KBM-7 (cell line): Measurements from ENCODE around the gene PPP3R1.

Source experiments
- DNase-seq: peaks from one replicate; pipeline ENCODE4 v3.0.0-alpha.2; 2015
- in situ Hi-C: fragments of 300-500 bp; cut with MboI; formaldehyde crosslinking; loops from 2 replicates; pipeline ENCODE4 v1.14.3; 2020; ENCODE audit warnings: low sequenced_read_pairs, low pct_unique_long_range_greater_than_20kb, mixed read lengths

The PPP3R1 gene, protein sequence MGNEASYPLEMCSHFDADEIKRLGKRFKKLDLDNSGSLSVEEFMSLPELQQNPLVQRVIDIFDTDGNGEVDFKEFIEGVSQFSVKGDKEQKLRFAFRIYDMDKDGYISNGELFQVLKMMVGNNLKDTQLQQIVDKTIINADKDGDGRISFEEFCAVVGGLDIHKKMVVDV

DNA sequence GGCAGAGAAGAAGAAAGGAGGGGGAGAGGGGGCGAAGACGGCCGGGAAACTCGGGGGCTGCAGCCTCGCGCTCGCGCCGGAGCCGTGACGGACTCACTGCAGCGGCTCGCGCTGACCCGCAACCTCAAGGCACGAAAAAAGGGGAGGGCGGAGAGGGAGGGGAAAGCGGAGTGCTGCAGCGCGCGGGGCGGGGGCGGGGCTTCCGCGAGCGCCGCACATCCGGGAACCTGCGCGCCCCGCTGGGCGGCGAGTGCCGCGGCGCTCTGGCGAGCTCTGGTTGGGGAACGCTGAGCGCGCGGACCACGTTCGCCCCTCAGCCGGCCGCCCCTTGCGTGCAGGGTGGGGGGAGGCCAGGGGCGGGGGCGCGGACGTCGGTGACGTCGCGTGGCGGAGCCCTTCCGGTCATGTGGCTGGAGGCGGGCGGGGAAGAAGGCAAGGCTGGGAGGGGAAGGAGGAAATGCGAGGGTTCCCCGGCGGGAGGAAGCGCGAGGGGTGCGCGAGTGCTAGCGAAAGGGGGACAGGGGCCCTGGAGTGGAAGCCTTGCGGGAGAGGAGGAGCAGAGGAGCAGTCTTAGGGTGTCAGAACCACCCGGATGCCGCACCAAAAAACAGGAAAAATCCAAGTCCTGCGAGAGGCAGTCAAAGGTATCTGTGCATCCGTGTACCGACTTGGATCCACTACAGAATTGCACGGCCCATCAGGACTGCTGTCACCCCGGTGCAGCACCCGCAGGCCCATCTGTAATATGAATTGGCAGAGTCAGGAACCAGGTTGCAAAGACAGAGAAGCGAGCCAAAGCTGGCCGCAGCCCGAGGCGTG lies at the start of gene PPP3R1:
PPP3R1 (minus strand) TSS at position 133 of the 819 bp plus-strand sequence. CDS start 405 bp downstream, outside the sequence.
- in situ Hi-C loops = no loop called here
- peak; percentile 95 for DNase-seq

DNA sequence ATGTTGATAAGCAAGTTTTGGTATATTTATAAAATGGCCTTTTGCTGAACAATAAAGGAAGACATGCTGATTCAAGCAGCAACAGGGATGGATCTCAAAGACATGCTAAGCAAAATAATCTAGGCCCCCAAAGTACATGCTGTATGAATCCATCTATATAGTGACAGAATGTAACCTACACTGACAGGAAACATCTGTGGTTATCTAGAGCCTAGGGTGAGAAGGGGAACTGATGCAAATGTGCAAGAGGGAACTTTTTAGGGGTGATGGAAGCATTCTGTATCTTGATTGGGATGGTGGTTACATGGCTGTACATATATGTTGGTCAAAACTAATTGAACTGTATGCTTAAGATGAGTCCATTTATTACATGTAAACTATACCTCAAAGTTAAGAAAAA lies 43.2 kb upstream of the PPP3R1 start:
- in situ Hi-C loops = no loop called here

DNA sequence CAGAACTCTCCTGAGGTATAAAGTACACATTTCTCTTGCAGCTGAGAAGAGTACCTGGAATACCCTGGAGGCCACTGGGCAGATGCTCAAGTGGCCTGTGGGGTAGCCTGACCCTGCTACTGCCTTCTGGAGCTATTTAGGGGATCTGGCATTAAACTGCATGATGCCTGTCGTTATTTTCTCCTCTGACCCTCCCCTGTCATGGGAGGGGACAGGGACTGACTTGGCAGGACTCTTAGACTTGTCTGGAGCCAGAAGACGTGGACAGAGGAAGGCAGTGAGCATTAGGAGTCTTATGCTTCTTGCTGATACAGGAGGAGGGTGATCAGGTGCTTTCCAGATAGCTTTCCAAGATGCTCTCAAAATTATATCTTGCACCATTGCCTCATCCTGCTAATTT lies 42.6 kb upstream of the PPP3R1 start:
- no peak for DNase-seq
- in situ Hi-C loops = no loop called here

More for the DNA sequence above, 43.2 kb upstream of the PPP3R1 start:
- DNase-seq = peak; percentile 66

DNA sequence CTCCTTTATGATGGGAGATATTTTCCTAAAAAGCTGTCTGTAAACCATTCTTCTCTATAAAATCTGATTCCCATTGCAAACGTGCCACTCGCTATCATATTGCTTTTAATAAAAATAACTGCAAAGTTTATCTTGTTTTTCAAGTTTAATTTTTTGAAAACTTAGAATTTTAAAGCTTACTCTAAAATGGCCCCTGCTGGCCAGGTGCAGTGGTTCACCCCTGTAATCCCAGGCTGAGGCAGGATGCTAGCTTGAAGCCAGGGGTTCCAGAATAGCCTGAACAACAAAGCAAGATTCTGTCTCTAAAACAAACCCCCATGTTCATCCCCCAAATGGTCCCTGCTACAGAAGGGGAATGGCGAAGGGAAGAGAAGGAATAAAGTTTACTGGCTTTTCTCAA lies 41.9 kb upstream of the PPP3R1 start:
- in situ Hi-C loops = no loop called here
- no peak for DNase-seq

DNA sequence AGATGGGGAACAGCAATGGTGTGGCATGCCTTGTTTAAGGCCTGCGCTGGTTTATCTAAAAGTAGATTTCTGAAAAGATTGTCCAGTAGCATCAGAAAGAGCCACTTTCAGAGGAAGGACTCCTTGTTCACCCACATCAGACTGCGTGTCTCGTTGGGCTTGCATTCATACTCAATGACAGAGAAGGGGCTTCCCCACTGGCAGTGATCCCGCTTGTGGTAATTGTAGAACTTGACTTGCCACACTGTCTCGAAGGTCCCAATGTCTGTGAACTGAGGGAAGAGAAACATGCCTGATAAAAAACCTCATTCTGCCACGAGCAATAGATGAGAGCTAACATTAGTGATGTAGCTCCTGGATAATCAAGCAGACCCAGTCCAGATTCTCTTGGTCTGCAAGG lies 41.4 kb upstream of the PPP3R1 start:
- in situ Hi-C loops = no loop called here

DNA sequence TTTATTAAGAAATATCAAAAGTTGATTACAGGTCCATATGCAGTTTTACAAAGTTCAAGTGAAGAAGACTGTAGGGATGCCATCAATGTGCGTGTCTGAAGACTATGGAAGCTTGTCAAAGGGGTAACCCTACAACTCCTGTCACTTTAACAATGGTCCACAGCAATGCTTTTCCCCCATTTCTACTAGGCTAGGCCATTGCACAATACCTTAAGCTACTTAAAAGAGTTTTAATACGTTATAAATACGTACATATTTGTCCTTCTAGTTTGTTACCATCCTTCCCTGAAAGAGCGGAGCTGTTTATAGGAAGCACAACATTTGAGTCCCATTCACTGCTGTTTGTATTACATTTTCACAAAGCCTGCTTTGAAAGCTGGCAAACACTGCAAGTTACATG lies 40.7 kb upstream of the PPP3R1 start:
- in situ Hi-C loops = no loop called here
- DNase-seq = no peak

More for the DNA sequence above, 41.4 kb upstream of the PPP3R1 start:
- no peak for DNase-seq

DNA sequence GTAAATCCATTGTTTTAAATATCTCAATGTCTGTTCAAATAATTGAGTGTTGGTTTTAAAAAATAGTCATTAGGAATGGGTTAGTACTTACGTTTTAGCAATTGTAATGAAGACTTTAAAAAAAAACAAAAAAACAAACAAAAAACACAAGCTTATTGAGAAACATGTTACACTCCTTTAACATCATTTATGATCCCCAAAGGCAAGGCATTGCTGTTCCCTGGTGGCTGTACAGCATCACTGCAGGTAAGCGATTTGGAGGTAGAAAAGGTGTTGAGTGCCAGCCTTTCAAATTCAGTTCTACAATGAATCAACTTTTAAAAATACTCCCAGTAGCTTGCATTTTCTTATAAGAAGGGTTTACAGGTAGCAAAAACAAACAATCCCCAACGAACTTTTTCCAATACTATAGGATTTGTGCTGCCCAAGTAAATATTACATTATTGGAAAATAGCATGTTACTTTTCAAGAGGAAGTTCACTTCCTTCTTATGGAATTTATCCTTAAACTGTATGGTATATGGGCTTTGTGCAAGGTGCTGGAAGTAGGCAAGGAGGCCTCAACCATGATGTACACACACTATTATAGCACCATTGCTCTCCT lies 39.9 kb upstream of the PPP3R1 start:
- peak; percentile 35 for DNase-seq
- in situ Hi-C loops = no loop called here

DNA sequence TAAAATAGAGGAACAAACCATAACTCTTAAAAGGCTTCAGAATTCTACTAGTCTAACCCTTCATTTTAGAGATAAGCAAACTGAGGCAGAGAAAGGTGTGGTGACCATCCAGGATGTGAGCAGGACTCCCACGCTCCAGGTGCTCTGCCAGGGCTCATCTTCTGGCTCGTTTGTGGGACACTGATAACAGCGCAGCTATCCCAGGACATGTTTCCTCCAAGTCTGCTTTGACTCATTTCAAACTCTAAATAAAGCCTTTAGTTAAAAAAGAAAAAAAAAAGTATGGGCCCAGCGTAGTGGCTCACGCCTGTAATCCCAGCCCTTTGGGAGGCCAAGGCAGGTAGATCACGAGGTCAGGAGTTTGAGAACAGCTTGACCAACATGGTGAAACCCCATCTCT lies 39.0 kb upstream of the PPP3R1 start:
- in situ Hi-C loops = no loop called here

DNA sequence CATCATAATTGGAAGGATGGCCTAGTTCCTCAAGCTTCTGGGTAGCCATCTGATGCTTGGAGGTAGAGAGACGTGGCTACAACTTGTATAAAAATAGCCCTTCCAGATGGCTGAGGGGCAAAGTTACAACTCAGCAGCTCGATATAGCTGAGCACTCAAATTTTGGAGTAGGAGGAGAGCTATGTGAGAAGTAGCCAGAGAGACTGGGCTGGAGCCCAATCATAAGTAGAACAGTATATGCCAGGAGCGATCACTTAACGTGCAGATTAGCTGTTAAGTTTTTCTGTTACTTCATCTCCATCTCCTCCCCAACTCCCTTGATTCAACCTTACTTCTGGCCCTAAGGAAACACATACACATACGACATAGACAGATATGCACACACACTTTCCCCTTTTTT lies 38.6 kb upstream of the PPP3R1 start:
- in situ Hi-C loops = no loop called here
- DNase-seq = peak; percentile 19

More for the DNA sequence above, 39.0 kb upstream of the PPP3R1 start:
- no peak for DNase-seq

DNA sequence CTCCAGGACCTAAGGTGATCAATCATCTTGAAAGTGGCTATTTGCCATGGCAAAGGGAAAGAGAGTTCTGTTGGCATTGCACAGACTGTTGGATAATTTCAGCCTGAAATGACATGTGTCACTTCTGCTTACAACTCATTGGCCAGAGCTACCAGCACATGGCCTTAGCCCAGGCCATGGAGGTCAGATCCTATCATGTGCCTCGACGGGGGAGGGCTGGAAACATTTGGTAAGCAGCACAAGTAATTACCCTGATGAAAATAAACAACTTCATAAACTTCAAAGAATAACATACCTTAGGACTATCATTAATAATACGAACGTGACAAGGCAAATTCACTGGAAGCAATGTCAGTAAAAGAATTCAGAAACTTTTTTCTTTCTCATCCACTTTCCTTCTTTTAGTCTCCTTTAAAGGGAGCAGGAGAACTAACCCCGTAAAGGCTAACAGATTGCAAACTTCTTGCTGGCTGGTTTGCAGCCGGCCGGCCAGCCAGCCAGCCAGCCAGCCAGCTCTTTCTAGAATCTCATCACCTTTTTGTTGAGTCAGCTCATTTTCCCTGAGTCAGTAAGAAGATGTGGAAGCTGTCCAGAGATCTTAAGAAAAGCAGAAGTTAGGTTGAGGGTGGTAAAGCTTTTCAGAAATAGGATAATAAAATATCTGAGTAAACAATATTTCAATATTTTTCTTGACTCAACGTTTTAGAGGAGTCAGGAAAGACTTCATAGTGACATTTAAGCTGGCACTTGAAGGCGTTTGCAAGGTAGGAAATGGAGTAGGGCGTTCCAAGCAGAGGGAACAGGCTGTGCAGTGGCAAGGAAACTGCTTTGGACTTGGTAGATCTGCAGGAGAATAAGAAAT lies 35.5 kb upstream of the PPP3R1 start:
- peak; percentile 77 for DNase-seq

DNA sequence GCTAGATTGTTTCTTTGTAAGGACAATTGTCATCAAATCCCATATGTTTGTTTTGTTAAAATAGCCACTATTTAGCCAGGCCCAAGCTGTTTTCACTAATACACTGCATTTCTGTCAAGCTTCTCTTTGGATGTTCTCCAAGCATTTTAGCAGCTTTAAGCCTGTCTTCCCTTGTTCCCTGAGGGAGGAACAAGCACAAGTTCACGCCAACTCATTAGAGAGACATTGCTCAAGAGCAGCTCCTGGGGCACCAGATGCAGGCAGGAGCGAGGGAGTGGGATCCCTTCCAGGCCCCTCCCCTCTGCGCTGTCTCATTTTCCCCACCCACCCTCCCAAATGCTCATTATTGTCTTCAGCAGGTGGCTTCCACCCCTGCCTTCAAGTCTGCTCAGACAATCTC lies 32.6 kb upstream of the PPP3R1 start:
- in situ Hi-C loops = no loop called here
- no peak for DNase-seq

More for the DNA sequence above, 35.5 kb upstream of the PPP3R1 start:
- in situ Hi-C loops = no loop called here

DNA sequence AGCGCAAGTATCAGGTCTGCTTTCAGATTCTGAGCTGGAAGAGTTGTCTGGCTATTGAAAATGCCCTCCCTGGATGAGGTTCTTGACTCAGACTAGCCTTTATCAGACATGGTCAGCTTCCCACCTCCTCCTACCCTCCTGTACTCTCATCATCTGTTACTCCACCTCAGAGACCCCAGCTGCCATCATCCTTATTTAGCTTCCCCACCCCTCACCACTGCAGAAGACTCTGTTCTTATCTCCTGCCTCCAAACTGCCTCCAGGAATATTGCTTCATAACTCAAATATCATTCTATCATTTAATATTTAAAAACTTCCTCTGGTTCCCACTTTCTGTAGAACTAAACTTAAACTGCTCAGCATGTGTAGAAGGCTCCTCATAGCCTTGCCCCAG lies 31.1 kb upstream of the PPP3R1 start:
- DNase-seq = no peak
- in situ Hi-C loops = no loop called here

DNA sequence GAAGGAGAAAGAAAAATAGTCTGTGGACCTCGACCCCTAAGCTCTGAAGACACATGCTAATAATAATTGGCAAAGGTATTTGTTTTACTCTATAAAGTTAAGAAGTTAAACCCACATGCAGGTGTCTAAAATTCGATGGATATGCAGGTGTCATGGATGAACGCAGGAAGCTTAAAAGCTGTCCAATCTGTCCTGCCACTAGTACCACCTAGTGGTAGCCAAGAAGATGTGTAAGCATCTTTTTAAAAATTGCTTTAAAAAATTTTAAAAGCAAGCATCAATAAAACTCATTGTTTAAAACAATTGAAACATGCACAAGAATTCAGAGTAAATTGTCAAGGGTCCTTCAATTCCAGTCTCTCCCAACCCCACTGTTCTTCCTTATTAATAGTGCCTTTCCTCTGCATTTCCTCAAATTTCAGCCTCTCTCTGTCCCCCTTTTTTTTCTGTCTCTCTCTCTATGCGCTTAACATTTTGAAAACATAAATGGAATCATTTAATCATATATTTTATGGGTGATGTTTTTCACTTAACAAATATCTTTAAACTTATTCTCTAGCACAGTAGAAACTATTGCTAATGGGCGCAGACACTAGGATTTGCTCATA lies 30.6 kb upstream of the PPP3R1 start:
- in situ Hi-C loops = no loop called here
- no peak for DNase-seq

DNA sequence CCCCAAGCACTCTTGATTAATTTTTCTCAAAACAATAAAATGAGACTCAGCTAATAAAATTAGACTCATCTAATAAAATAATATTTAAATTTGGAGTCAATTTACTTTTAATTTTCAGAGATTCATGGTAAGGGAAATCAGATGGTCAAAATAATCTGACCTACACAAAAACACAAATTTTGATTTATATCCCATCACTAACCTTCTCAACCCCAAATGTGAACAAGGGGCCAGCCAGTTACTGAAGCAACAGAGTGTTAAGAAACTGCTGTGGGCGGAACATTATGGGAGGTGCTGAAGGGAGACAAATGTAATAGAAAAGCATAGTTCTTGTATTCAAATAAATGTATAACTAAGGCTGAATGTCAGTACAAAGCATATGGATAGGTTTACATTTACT lies 28.5 kb upstream of the PPP3R1 start:
- in situ Hi-C loops = no loop called here
- no peak for DNase-seq

DNA sequence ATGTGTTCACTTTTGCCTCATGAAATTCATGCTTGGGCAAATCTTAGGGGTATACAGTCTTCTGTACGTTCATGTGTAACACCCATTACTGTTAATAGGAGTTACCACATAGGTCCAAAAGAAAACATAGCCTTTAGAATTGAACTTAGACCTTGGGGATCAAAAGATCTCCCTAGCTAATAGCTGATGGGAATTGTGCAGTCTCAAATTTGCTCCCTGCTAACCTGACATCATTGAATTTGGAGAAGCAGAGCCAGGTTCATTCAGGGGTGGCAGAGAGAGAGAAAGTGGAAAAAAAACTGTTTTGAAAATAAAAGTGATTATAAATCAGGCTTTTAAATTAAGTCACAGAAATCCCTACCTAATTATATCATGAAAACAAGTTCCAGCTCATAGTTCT lies 28.0 kb upstream of the PPP3R1 start:
- in situ Hi-C loops = no loop called here

DNA sequence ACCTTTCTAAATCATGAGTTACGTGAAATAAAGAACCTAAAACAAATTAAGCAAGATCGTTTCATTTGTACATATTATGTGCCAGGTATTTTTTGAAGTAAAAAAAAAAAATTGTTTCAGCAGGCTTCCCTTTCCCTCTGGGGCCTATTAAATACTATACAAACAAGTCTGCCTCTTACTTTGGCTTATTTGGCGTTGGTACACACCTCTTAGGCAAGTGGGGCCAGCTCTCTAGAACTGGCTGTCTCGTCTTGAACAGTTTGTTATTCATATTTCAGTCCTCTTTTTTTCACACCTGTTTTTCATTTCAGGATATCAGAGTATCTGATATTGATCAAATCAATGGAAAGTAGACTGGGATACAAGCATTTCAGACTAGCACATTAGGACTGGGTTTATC lies 27.4 kb upstream of the PPP3R1 start:
- in situ Hi-C loops = no loop called here
- no peak for DNase-seq

More for the DNA sequence above, 28.0 kb upstream of the PPP3R1 start:
- no peak for DNase-seq

DNA sequence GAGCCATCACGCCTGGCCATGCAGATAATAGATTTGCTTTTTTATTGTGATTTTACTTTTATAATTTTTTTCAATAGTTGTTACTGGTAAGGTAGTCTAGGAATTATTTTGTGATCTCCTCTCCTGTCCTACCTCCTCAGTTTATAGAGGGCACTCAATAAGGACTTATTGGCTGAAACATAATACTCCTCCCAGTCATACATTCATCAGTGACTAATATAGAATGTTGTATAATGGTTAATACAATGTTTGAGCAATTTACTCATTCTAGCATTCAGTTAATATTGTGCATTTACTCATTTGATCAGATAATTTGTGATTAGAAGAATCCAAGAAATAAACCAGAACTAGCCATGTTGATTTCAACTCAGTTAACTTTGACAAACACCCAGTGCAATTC lies 25.8 kb upstream of the PPP3R1 start:
- no peak for DNase-seq
- in situ Hi-C loops = no loop called here

DNA sequence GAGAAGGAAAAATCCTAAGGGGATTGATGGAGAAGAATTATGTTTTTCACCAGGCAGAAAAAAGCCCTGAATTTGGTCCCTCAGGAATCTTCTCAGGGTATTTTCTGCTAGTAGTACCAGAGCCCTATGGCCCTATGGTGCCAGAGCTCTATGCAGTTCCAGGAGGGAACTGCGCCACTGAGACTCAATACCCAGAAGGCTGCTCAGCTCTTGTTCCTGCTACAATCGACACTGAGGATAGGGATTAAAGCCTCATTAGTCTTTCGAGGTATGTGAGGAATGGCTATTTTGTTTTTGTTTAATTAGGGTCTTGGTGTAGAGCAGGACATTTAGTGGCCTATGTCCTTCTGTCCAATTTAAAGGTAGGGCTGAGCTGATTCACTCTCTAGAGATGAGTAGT lies 21.7 kb upstream of the PPP3R1 start:
- DNase-seq = no peak
- in situ Hi-C loops = no loop called here
